Liver (tissue), 3 donors: ENCODE measurements around the gene SUPT5H.

Source experiments
- RAD21 ChIP-seq, 2 donors: IDR thresholded peaks; 2 replicates each; pipeline ENCODE4 v1.6.1; 2016; ENCODE audit warnings: antibody characterized with exemption in 2 of 2, mild to moderate bottlenecking in 2 of 2
- TF ChIP-seq, protein P1 (sequence below): fragments of 150-350 bp; IDR thresholded peaks from 2 replicates; pipeline ENCODE4 v1.5.1; 2017; ENCODE audit warnings: improper control_type of control experiment, low read depth, low read length; ENCODE audit not compliant: missing input control
- donor health status: healthy.
- donor health status: healthy.

DNA sequence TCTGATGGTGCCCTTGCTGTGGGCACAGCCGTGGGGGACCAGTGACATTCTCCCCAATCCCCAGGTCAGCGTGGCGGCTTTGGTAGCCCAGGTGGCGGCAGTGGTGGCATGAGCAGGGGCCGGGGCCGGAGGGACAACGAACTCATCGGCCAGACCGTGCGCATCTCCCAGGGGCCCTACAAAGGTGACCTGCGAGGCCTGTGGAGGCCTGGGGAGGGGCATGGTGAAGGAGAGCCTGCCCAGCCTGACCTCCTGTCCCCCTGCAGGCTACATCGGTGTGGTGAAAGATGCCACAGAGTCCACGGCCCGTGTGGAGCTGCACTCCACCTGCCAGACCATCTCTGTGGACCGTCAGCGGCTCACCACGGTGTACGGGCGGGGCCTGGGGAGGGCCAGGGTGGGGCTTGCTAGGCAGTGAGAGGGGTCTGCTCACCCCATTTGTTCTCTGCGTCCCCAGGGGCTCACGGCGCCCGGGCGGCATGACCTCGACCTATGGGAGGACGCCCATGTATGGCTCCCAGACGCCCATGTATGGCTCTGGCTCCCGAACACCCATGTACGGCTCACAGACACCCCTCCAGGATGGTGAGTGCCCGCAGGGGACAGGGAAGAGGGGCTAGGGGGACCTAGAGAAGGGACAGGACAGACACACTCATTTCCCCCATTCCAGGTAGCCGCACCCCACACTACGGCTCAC, 27.5 kb downstream of the SUPT5H start:
- TF ChIP-seq, protein P1, sequence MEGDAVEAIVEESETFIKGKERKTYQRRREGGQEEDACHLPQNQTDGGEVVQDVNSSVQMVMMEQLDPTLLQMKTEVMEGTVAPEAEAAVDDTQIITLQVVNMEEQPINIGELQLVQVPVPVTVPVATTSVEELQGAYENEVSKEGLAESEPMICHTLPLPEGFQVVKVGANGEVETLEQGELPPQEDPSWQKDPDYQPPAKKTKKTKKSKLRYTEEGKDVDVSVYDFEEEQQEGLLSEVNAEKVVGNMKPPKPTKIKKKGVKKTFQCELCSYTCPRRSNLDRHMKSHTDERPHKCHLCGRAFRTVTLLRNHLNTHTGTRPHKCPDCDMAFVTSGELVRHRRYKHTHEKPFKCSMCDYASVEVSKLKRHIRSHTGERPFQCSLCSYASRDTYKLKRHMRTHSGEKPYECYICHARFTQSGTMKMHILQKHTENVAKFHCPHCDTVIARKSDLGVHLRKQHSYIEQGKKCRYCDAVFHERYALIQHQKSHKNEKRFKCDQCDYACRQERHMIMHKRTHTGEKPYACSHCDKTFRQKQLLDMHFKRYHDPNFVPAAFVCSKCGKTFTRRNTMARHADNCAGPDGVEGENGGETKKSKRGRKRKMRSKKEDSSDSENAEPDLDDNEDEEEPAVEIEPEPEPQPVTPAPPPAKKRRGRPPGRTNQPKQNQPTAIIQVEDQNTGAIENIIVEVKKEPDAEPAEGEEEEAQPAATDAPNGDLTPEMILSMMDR, result no peak
- no peak for TF ChIP-seq RAD21 (IDR thresholded peaks at IDR 0.05)
